B cell (primary cell): ENCODE results near the gene TRIM61.

Experiments used
- EZH2 ChIP-seq: IDR thresholded peaks from 2 replicates; pipeline ENCODE4 v1.6.1; 2012; ENCODE audit warnings: borderline replicate concordance, low read depth, mild to moderate bottlenecking, moderate library complexity, low read length; ENCODE audit not compliant: insufficient read depth, poor library complexity, severe bottlenecking
- TF ChIP-seq, protein P1 (sequence below): fragments of 200-600 bp; IDR thresholded peaks from one replicate; pipeline ENCODE4 v1.8.0; 2022; ENCODE audit warnings: antibody characterized with exemption, mild to moderate bottlenecking

DNA sequence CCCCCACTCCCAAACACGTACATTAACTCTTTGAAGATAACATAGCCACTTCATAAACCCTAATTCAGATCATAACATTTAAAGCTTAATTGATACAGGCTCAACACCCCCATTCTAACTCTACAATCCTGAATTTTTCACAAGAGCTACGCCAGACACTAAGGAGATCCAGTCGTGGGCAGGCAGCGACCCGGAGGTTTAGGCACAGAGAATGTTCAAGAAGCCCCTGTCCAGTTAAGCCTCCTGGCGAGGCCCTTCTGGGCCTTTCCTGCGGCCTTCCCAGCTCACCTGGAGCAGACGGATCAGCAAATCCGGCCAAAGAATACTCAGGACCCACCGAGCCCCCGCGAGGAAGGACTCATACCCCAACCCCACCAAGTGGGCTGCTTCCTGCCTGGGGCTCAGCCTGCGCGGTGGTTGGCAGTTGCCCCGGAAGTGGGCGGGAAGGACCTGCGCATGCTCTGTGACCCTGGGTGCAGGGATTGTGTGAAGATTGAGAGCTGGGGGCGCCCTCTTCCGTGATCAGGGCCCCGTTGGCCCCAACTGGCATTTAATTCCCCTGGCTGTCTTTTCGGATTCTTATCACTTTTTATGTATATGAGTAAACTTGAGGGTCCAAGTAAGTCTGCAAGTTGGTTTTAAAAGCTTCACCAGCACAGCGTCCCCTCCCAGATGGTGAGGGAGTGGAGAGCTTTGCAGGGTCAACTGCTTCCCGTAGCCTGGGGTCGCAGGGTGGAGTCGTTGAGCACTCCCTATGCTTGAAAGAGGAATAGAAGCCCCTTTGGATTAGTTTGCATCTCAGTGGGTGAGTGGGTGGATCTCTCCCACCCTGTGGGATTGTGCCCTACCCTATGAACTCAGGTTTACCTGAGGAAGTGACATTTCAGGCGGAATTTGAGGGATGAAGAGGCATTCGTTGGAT is at the start of gene TRIM61:
- TF ChIP-seq, protein P1, sequence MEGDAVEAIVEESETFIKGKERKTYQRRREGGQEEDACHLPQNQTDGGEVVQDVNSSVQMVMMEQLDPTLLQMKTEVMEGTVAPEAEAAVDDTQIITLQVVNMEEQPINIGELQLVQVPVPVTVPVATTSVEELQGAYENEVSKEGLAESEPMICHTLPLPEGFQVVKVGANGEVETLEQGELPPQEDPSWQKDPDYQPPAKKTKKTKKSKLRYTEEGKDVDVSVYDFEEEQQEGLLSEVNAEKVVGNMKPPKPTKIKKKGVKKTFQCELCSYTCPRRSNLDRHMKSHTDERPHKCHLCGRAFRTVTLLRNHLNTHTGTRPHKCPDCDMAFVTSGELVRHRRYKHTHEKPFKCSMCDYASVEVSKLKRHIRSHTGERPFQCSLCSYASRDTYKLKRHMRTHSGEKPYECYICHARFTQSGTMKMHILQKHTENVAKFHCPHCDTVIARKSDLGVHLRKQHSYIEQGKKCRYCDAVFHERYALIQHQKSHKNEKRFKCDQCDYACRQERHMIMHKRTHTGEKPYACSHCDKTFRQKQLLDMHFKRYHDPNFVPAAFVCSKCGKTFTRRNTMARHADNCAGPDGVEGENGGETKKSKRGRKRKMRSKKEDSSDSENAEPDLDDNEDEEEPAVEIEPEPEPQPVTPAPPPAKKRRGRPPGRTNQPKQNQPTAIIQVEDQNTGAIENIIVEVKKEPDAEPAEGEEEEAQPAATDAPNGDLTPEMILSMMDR = no peak
- TF ChIP-seq EZH2 = no peak
